GM23338 (cell line): Measurements from ENCODE around the gene USP28. TPM values are rescaled to one million over a fixed set of nuclear protein-coding genes. Genes with fewer than 3 reads are reported as not detected.

Experiments used
- CREB1 ChIP-seq: fragments of 250-450 bp; sonication (Bioruptor Pico); IDR thresholded peaks from 2 replicates; pipeline ENCODE4 v1.5.0; 2020; ENCODE audit warnings: low read depth, mild to moderate bottlenecking, moderate library complexity
- EZH2 ChIP-seq: fragments of 200-600 bp; sonication (generic); IDR thresholded peaks from one replicate; pipeline ENCODE4 v1.8.0; 2017; ENCODE audit warnings: antibody characterized with exemption, mild to moderate bottlenecking, low read depth; ENCODE audit not compliant: unreplicated experiment
- EZH2phosphoT487 ChIP-seq: fragments of 200-600 bp; sonication (generic); IDR thresholded peaks from one replicate; pipeline ENCODE4 v1.8.1; 2018; ENCODE audit warnings: antibody characterized with exemption; ENCODE audit not compliant: unreplicated experiment
- NANOG ChIP-seq: IDR thresholded peaks from 2 replicates; pipeline ENCODE4 v1.6.1; 2016; ENCODE audit warnings: antibody characterized with exemption, borderline replicate concordance
- REST ChIP-seq: IDR thresholded peaks from one replicate; pipeline ENCODE4 v1.6.1; 2018; ENCODE audit warnings: antibody characterized with exemption; ENCODE audit not compliant: unreplicated experiment
- ZNF114 ChIP-seq: fragments of 250-450 bp; sonication (Bioruptor Pico); IDR thresholded peaks from 2 replicates; pipeline ENCODE4 v1.5.0; 2020; ENCODE audit warnings: mild to moderate bottlenecking, moderate library complexity
- ZNF331 ChIP-seq: fragments of 250-450 bp; sonication (Bioruptor Pico); IDR thresholded peaks from 2 replicates; pipeline ENCODE4 v1.5.0; 2020; ENCODE audit warnings: low read depth, mild to moderate bottlenecking, moderate library complexity
- polyA plus RNA-seq: library from polyadenylated mRNA; unstranded; fragments of >200 nt; fragmentation: Nextera tagmentation; extraction: Ambion mirVana; gene quantifications from 2 replicates; pipeline ENCODE4 v1.2.1, GENCODE V29; 2016
- total RNA-seq: library from RNA; depleted of rRNA; stranded (reverse); fragments of >200 nt; shearing (Covaris generic); gene quantifications from 2 replicates; pipeline ENCODE4 v1.2.3, GENCODE V29; 2014
- TF ChIP-seq, protein P1 (sequence below): fragments of 250-450 bp; sonication (Bioruptor Pico); IDR thresholded peaks from 2 replicates; pipeline ENCODE4 v1.5.0; 2020; ENCODE audit warnings: mild to moderate bottlenecking, moderate library complexity

The USP28 gene
- total and polyA plus RNA-seq, 2 experiments from 2014 or later: 73.9 to 171 TPM

- TF ChIP-seq, protein P1, sequence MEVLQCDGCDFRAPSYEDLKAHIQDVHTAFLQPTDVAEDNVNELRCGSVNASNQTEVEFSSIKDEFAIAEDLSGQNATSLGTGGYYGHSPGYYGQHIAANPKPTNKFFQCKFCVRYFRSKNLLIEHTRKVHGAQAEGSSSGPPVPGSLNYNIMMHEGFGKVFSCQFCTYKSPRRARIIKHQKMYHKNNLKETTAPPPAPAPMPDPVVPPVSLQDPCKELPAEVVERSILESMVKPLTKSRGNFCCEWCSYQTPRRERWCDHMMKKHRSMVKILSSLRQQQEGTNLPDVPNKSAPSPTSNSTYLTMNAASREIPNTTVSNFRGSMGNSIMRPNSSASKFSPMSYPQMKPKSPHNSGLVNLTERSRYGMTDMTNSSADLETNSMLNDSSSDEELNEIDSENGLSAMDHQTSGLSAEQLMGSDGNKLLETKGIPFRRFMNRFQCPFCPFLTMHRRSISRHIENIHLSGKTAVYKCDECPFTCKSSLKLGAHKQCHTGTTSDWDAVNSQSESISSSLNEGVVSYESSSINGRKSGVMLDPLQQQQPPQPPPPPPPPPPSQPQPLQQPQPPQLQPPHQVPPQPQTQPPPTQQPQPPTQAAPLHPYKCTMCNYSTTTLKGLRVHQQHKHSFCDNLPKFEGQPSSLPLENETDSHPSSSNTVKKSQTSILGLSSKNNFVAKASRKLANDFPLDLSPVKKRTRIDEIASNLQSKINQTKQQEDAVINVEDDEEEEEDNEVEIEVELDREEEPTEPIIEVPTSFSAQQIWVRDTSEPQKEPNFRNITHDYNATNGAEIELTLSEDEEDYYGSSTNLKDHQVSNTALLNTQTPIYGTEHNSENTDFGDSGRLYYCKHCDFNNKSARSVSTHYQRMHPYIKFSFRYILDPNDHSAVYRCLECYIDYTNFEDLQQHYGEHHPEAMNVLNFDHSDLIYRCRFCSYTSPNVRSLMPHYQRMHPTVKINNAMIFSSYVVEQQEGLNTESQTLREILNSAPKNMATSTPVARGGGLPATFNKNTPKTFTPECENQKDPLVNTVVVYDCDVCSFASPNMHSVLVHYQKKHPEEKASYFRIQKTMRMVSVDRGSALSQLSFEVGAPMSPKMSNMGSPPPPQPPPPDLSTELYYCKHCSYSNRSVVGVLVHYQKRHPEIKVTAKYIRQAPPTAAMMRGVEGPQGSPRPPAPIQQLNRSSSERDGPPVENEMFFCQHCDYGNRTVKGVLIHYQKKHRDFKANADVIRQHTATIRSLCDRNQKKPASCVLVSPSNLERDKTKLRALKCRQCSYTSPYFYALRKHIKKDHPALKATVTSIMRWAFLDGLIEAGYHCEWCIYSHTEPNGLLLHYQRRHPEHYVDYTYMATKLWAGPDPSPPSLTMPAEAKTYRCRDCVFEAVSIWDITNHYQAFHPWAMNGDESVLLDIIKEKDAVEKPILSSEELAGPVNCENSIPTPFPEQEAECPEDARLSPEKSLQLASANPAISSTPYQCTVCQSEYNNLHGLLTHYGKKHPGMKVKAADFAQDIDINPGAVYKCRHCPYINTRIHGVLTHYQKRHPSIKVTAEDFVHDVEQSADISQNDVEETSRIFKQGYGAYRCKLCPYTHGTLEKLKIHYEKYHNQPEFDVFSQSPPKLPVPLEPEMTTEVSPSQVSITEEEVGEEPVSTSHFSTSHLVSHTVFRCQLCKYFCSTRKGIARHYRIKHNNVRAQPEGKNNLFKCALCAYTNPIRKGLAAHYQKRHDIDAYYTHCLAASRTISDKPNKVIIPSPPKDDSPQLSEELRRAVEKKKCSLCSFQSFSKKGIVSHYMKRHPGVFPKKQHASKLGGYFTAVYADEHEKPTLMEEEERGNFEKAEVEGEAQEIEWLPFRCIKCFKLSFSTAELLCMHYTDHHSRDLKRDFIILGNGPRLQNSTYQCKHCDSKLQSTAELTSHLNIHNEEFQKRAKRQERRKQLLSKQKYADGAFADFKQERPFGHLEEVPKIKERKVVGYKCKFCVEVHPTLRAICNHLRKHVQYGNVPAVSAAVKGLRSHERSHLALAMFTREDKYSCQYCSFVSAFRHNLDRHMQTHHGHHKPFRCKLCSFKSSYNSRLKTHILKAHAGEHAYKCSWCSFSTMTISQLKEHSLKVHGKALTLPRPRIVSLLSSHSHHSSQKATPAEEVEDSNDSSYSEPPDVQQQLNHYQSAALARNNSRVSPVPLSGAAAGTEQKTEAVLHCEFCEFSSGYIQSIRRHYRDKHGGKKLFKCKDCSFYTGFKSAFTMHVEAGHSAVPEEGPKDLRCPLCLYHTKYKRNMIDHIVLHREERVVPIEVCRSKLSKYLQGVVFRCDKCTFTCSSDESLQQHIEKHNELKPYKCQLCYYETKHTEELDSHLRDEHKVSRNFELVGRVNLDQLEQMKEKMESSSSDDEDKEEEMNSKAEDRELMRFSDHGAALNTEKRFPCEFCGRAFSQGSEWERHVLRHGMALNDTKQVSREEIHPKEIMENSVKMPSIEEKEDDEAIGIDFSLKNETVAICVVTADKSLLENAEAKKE (CRISPR knock-in tag): no peak
- TF ChIP-seq REST (no peak), ZNF114 (CRISPR knock-in tag) (no peak), EZH2phosphoT487 (no peak), ZNF331 (CRISPR knock-in tag) (no peak), NANOG (no peak), EZH2 (no peak), CREB1 (CRISPR knock-in tag) (no peak)
These were observed 47.9 kb downstream of the USP28 start (continued) for GRCh38 chr11:113827477-113827876.
